K562 (cell line): Measurements from ENCODE around the gene CSNK1A1L. TPM values are rescaled to one million over a fixed set of nuclear protein-coding genes. Genes with fewer than 3 reads are reported as not detected.

ENCODE experiments used
- HDAC8 ChIP-seq: fragments of 450-650 bp; IDR thresholded peaks from 2 replicates; pipeline ENCODE4 v1.6.1; 2016; ENCODE audit warnings: mild to moderate bottlenecking, missing genetic modification characterization, moderate library complexity, missing compliant biosample characterization
- JUN ChIP-seq, 2 experiments: sonication (generic) in 1 of 2; formaldehyde crosslinking in 1 of 2; IDR thresholded peaks; 2 replicates each; pipeline versions ENCODE4 v1.6.1 to v1.8.0; 2012 to 2022; ENCODE audit warnings: borderline replicate concordance in 2 of 2, mild to moderate bottlenecking in 2 of 2, improper control_type of control experiment in 1 of 2, low read depth in 1 of 2, low read length in 1 of 2, missing genetic modification reagents in 1 of 2
- MAX ChIP-seq: sonication (generic); formaldehyde crosslinking; IDR thresholded peaks from 2 replicates; pipeline ENCODE4 v1.9.0; 2022; ENCODE audit warnings: mild to moderate bottlenecking, missing genetic modification reagents
- MEIS2 ChIP-seq: fragments of 450-650 bp; IDR thresholded peaks from 2 replicates; pipeline ENCODE4 v1.6.1; 2014; ENCODE audit warnings: mild to moderate bottlenecking; ENCODE audit not compliant: partially characterized antibody
- MTA2 ChIP-seq: fragments of 450-650 bp; IDR thresholded peaks from 2 replicates; pipeline ENCODE4 v1.6.1; 2016; ENCODE audit warnings: low read depth
- YY1 ChIP-seq, 3 experiments: IDR thresholded peaks; 2 replicates each; pipeline ENCODE4 v1.6.1; 2011; ENCODE audit warnings: low read length in 2 of 3, mild to moderate bottlenecking in 2 of 3, moderate library complexity in 2 of 3, borderline replicate concordance in 1 of 3, control low read depth in 1 of 3, low read depth in 1 of 3; ENCODE audit not compliant: insufficient read depth in 3 of 3, insufficient replicate concordance in 2 of 3, control insufficient read depth in 1 of 3, insufficient read length in 1 of 3; ENCODE audit errors: extremely low read depth in 1 of 3
- polyA plus RNA-seq, 8 experiments: library from polyadenylated mRNA; depleted of rRNA in 4 of 8; stranded (reverse) in 5 of 8; unstranded in 3 of 8; fragments of >200 nt; fragmentation: Nextera tagmentation in 2 of 8; fragmentation: Illumina TruSeq in 1 of 8; extraction: Ambion mirVana in 2 of 8; extraction: Trizol in 1 of 8; gene quantifications; 2 replicates each; pipeline versions ENCODE4 v1.2.1 to v1.2.3, GENCODE V29; 2011 to 2014; ENCODE audit warnings: inconsistent platforms in 1 of 8, missing spikeins in 1 of 8
- total RNA-seq, 7 experiments: library from RNA; depleted of rRNA in 6 of 7; stranded (reverse); fragments of >200 nt in 6 of 7; fragmentation: Illumina TruSeq in 2 of 7; extraction: Trizol in 2 of 7; gene quantifications; 2 replicates each; pipeline versions ENCODE4 v1.2.1 to v1.2.3, GENCODE V29; 2011 to 2021; ENCODE audit warnings: low replicate concordance in 1 of 7
- TF ChIP-seq, protein P1 (sequence below): fragments of 450-650 bp; IDR thresholded peaks from 2 replicates; pipeline ENCODE4 v1.6.1; 2016; ENCODE audit warnings: mild to moderate bottlenecking, moderate library complexity

CSNK1A1L gene
- total and polyA plus RNA-seq, 9 of the 15 experiments (the other 6 are each of a cell fraction or from before 2014, with no cell fraction given), result not detected

GRCh38 chr13:37105251-37105714 lies at the start of gene CSNK1A1L (continued):
- TF ChIP-seq YY1 (IDR thresholded peaks at IDR 0.05; ENCODE audit: borderline replicate concordance in 1 of 3, control insufficient read depth in 1 of 3, extremely low read depth in 1 of 3, insufficient read depth in 3 of 3, insufficient read length in 1 of 3, insufficient replicate concordance in 2 of 3, low read depth in 1 of 3, low read length in 2 of 3) (peak in 1 of 3 experiments; percentile 28), MTA2 (no peak), HDAC8 (tag) (no peak), MAX (CRISPR knock-in tag) (no peak), JUN (IDR thresholded peaks at IDR 0.05; ENCODE audit: borderline replicate concordance, low read depth, low read length) (no peak), JUN (CRISPR knock-in tag; IDR thresholded peaks at IDR 0.05; ENCODE audit: borderline replicate concordance) (no peak), MEIS2 (no peak)
- TF ChIP-seq, protein P1, sequence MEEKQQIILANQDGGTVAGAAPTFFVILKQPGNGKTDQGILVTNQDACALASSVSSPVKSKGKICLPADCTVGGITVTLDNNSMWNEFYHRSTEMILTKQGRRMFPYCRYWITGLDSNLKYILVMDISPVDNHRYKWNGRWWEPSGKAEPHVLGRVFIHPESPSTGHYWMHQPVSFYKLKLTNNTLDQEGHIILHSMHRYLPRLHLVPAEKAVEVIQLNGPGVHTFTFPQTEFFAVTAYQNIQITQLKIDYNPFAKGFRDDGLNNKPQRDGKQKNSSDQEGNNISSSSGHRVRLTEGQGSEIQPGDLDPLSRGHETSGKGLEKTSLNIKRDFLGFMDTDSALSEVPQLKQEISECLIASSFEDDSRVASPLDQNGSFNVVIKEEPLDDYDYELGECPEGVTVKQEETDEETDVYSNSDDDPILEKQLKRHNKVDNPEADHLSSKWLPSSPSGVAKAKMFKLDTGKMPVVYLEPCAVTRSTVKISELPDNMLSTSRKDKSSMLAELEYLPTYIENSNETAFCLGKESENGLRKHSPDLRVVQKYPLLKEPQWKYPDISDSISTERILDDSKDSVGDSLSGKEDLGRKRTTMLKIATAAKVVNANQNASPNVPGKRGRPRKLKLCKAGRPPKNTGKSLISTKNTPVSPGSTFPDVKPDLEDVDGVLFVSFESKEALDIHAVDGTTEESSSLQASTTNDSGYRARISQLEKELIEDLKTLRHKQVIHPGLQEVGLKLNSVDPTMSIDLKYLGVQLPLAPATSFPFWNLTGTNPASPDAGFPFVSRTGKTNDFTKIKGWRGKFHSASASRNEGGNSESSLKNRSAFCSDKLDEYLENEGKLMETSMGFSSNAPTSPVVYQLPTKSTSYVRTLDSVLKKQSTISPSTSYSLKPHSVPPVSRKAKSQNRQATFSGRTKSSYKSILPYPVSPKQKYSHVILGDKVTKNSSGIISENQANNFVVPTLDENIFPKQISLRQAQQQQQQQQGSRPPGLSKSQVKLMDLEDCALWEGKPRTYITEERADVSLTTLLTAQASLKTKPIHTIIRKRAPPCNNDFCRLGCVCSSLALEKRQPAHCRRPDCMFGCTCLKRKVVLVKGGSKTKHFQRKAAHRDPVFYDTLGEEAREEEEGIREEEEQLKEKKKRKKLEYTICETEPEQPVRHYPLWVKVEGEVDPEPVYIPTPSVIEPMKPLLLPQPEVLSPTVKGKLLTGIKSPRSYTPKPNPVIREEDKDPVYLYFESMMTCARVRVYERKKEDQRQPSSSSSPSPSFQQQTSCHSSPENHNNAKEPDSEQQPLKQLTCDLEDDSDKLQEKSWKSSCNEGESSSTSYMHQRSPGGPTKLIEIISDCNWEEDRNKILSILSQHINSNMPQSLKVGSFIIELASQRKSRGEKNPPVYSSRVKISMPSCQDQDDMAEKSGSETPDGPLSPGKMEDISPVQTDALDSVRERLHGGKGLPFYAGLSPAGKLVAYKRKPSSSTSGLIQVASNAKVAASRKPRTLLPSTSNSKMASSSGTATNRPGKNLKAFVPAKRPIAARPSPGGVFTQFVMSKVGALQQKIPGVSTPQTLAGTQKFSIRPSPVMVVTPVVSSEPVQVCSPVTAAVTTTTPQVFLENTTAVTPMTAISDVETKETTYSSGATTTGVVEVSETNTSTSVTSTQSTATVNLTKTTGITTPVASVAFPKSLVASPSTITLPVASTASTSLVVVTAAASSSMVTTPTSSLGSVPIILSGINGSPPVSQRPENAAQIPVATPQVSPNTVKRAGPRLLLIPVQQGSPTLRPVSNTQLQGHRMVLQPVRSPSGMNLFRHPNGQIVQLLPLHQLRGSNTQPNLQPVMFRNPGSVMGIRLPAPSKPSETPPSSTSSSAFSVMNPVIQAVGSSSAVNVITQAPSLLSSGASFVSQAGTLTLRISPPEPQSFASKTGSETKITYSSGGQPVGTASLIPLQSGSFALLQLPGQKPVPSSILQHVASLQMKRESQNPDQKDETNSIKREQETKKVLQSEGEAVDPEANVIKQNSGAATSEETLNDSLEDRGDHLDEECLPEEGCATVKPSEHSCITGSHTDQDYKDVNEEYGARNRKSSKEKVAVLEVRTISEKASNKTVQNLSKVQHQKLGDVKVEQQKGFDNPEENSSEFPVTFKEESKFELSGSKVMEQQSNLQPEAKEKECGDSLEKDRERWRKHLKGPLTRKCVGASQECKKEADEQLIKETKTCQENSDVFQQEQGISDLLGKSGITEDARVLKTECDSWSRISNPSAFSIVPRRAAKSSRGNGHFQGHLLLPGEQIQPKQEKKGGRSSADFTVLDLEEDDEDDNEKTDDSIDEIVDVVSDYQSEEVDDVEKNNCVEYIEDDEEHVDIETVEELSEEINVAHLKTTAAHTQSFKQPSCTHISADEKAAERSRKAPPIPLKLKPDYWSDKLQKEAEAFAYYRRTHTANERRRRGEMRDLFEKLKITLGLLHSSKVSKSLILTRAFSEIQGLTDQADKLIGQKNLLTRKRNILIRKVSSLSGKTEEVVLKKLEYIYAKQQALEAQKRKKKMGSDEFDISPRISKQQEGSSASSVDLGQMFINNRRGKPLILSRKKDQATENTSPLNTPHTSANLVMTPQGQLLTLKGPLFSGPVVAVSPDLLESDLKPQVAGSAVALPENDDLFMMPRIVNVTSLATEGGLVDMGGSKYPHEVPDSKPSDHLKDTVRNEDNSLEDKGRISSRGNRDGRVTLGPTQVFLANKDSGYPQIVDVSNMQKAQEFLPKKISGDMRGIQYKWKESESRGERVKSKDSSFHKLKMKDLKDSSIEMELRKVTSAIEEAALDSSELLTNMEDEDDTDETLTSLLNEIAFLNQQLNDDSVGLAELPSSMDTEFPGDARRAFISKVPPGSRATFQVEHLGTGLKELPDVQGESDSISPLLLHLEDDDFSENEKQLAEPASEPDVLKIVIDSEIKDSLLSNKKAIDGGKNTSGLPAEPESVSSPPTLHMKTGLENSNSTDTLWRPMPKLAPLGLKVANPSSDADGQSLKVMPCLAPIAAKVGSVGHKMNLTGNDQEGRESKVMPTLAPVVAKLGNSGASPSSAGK, result 0 out of 2 replicates have a peak, but pooled peaks have one; percentile 12
- TF ChIP-seq, all 486 proteins: peak for 3
